ENCODE data around the gene KLC1. TPM values are rescaled to one million over a fixed set of nuclear protein-coding genes. Genes with fewer than 3 reads are reported as not detected.
"Not testable (repeated sequence)": the region's sequence is repeated elsewhere in the genome, so short reads cannot be mapped to it uniquely, and the experiment has no call there.

Gene KLC1
- total RNA-seq, 3 donors from 2014 or later (not counting 1 experiment from before 2014, with no cell fraction given), result 144 to 200 (median 178) TPM

- no peak overlapping the region for H3K4me3 ChIP-seq (ENCODE audit: low read length)
- DNase-seq, result no peak
- no peak overlapping the region for H3K27ac Mint-ChIP-seq
Observed at GRCh38 chr14:103688441-103688840, 59.4 kb downstream of the KLC1 start.

GRCh38 chr14:103688906-103689902, 60.2 kb downstream of the KLC1 start:
- no peak overlapping the region for H3K4me3 ChIP-seq (ENCODE audit: low read length)
- Mint-ChIP-seq H3K4me1 (peaks cover 4 to 6% of the 10 kb centered on the region in 2 donors), H3K36me3 (no peaks in the 10 kb centered on the region), H3K9me3 (no peaks in the 10 kb centered on the region), H3K27ac (no peak overlapping the region), H3K27me3 (ENCODE audit: low read depth in 2 of 2) (no peaks in the 10 kb centered on the region), H3K4me3 (no peak overlapping the region)
- H3K27ac ChIP-seq (ENCODE audit: low read length), result no peak overlapping the region
- no peak for DNase-seq
- H3K9me3 ChIP-seq (ENCODE audit: control insufficient read depth, insufficient read depth, low read length), result no peaks in the 10 kb centered on the region
- no peak for ATAC-seq
- no peaks in the 10 kb centered on the region for H3K27me3 ChIP-seq (ENCODE audit: control insufficient read depth, insufficient read depth, low read length)
- no peak for TF ChIP-seq CTCF (IDR thresholded peaks at IDR 0.05)
- intact Hi-C loops (cut with micrococcal nuclease), result no loop called here
- peaks cover 56% of the 10 kb centered on the region for H3K36me3 ChIP-seq (ENCODE audit: control insufficient read depth, insufficient read depth, low read length)
- no peaks in the 10 kb centered on the region for H3K4me1 ChIP-seq (ENCODE audit: control insufficient read depth, insufficient read depth, low read length)
- WGBS (ENCODE audit: insufficient coverage), result 91% methylated on average over 16 of the region's 16 CpGs

More at GRCh38 chr14:103688441-103688840, 59.4 kb downstream of the KLC1 start:
- Histone ChIP-seq H3K36me3 (ENCODE audit: control insufficient read depth, insufficient read depth, low read length) (peaks cover 53% of the 10 kb centered on the region), H3K27ac (ENCODE audit: low read length) (no peak overlapping the region), H3K27me3 (ENCODE audit: control insufficient read depth, insufficient read depth, low read length) (no peaks in the 10 kb centered on the region), H3K9me3 (ENCODE audit: control insufficient read depth, insufficient read depth, low read length) (no peaks in the 10 kb centered on the region), H3K4me1 (ENCODE audit: control insufficient read depth, insufficient read depth, low read length) (no peaks in the 10 kb centered on the region)
- no peak for ATAC-seq
- peaks cover 4 to 6% of the 10 kb centered on the region in 2 donors for H3K4me1 Mint-ChIP-seq
- H3K27me3 Mint-ChIP-seq (ENCODE audit: low read depth in 2 of 2), result no peaks in the 10 kb centered on the region
- WGBS (ENCODE audit: insufficient coverage), result 100% methylated on average over 5 of the region's 5 CpGs
- TF ChIP-seq CTCF (IDR thresholded peaks at IDR 0.05), result no peak
- intact Hi-C loops (cut with micrococcal nuclease), result no loop called here
- no peaks in the 10 kb centered on the region for H3K36me3 Mint-ChIP-seq
- no peak overlapping the region for H3K4me3 Mint-ChIP-seq
- H3K9me3 Mint-ChIP-seq, result no peaks in the 10 kb centered on the region

GRCh38 chr14:103690332-103690731, 61.3 kb downstream of the KLC1 start:
- H3K36me3 ChIP-seq (ENCODE audit: control insufficient read depth, insufficient read depth, low read length), result peaks cover 56% of the 10 kb centered on the region
- H3K27ac Mint-ChIP-seq, result peak overlapping the region in 1 of 2 donors; percentile 45
- intact Hi-C loops (cut with micrococcal nuclease), result no loop called here

GRCh38 chr14:103691655-103692054, 62.6 kb downstream of the KLC1 start:
- H3K27me3 ChIP-seq (ENCODE audit: control insufficient read depth, insufficient read depth, low read length); DNase-seq; H3K9me3 ChIP-seq (ENCODE audit: control insufficient read depth, insufficient read depth, low read length); H3K27ac Mint-ChIP-seq; intact Hi-C loops (cut with micrococcal nuclease); H3K9me3 Mint-ChIP-seq; H3K27me3 Mint-ChIP-seq (ENCODE audit: low read depth in 2 of 2); H3K4me3 ChIP-seq (ENCODE audit: low read length); H3K4me3 Mint-ChIP-seq; ATAC-seq; H3K4me1 ChIP-seq (ENCODE audit: control insufficient read depth, insufficient read depth, low read length); H3K36me3 Mint-ChIP-seq; H3K27ac ChIP-seq (ENCODE audit: low read length): not testable (repeated sequence)
- WGBS (ENCODE audit: insufficient coverage), result 87% methylated on average over 5 of the region's 5 CpGs
- H3K4me1 Mint-ChIP-seq, result peaks cover 7 to 13% of the 10 kb centered on the region in 2 donors
- peaks cover 52% of the 10 kb centered on the region for H3K36me3 ChIP-seq (ENCODE audit: control insufficient read depth, insufficient read depth, low read length)

More at GRCh38 chr14:103690332-103690731, 61.3 kb downstream of the KLC1 start:
- ATAC-seq, result no peak
- DNase-seq, result no peak
- Histone ChIP-seq H3K27me3 (ENCODE audit: control insufficient read depth, insufficient read depth, low read length) (no peaks in the 10 kb centered on the region), H3K4me3 (ENCODE audit: low read length) (no peak overlapping the region), H3K27ac (ENCODE audit: low read length) (no peak overlapping the region), H3K4me1 (ENCODE audit: control insufficient read depth, insufficient read depth, low read length) (no peaks in the 10 kb centered on the region), H3K9me3 (ENCODE audit: control insufficient read depth, insufficient read depth, low read length) (no peaks in the 10 kb centered on the region)
- 95% methylated on average over 8 of the region's 8 CpGs for WGBS (ENCODE audit: insufficient coverage)
- Mint-ChIP-seq H3K36me3 (no peaks in the 10 kb centered on the region), H3K27me3 (ENCODE audit: low read depth in 2 of 2) (no peaks in the 10 kb centered on the region), H3K9me3 (no peaks in the 10 kb centered on the region), H3K4me1 (peaks cover 5 to 6% of the 10 kb centered on the region in 2 donors), H3K4me3 (no peak overlapping the region)
- no peak for TF ChIP-seq CTCF (IDR thresholded peaks at IDR 0.05)
